Ishikawa (cell line): Measurements from ENCODE around the gene ANKFN1.

ENCODE experiments used
- CEBPB ChIP-seq: IDR thresholded peaks from 2 replicates; pipeline ENCODE4 v1.6.1; 2012
- EGR1 ChIP-seq: IDR thresholded peaks from 2 replicates; pipeline ENCODE4 v1.6.1; 2012
- EP300 ChIP-seq: IDR thresholded peaks from 2 replicates; pipeline ENCODE4 v1.6.1; 2012; ENCODE audit warnings: borderline replicate concordance
- FOXM1 ChIP-seq: IDR thresholded peaks from 2 replicates; pipeline ENCODE4 v1.6.1; 2012; ENCODE audit warnings: low read depth, borderline replicate concordance
- MAX ChIP-seq: IDR thresholded peaks from 2 replicates; pipeline ENCODE4 v1.6.1; 2012
- NFIC ChIP-seq: IDR thresholded peaks from 2 replicates; pipeline ENCODE4 v1.6.1; 2012
- RAD21 ChIP-seq: IDR thresholded peaks from 2 replicates; pipeline ENCODE4 v1.6.1; 2012; ENCODE audit warnings: low read depth
- REST ChIP-seq: IDR thresholded peaks from 2 replicates; pipeline ENCODE4 v1.6.1; 2012; ENCODE audit warnings: low read depth, mild to moderate bottlenecking
- TAF1 ChIP-seq: IDR thresholded peaks from 2 replicates; pipeline ENCODE4 v1.6.1; 2012; ENCODE audit warnings: low read depth, mild to moderate bottlenecking
- TCF12 ChIP-seq: IDR thresholded peaks from 2 replicates; pipeline ENCODE4 v1.6.1; 2012; ENCODE audit warnings: low read depth
- TEAD4 ChIP-seq: IDR thresholded peaks from 2 replicates; pipeline ENCODE4 v1.6.1; 2012
- YY1 ChIP-seq: IDR thresholded peaks from 2 replicates; pipeline ENCODE4 v1.6.1; 2012; ENCODE audit warnings: low read depth

DNA sequence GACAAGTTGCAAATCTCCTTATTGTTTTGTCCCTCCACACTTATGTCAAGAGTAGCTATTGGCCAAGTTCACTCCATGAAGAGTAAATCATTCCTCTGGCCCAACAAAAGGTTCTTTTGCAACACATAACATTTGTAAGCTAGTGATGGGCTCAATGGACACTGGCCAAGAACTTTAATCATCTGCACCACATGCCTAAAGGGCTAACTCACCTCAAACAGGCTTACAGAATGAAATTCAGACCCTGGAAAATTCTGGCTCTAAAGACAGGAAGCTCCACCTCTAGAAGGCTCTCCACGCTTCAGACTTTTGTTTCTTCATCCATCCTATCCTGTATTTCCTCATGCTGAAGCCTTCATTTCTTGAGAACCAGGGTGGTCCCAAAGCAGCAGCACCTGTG is 10.9 kb upstream of the ANKFN1 start:
- TF ChIP-seq TAF1 (no peak), FOXM1 (no peak), NFIC (no peak), TCF12 (no peak), YY1 (no peak), MAX (no peak), EP300 (no peak), REST (no peak), RAD21 (no peak), TEAD4 (no peak), CEBPB (no peak), EGR1 (no peak)
